OCI-LY1 (cell line): ENCODE results near the gene MARK4.

Experiments
- H2AFZ ChIP-seq: fragments of 200-600 bp; sonication (generic), shearing (Covaris generic); 2 replicates; pipeline ENCODE4 v1.6.0; 2014; ENCODE audit warnings: antibody characterized with exemption, mild to moderate bottlenecking, low read length
- H3F3A ChIP-seq: fragments of 200-600 bp; sonication (generic), shearing (Covaris generic); 2 replicates; pipeline ENCODE4 v1.6.0; 2014; ENCODE audit warnings: mild to moderate bottlenecking, antibody characterized with exemption, low read length, moderate library complexity; ENCODE audit not compliant: insufficient read depth
- H3K27ac ChIP-seq: fragments of 200-600 bp; sonication (generic); 2 replicates; pipeline ENCODE4 v1.5.1; 2014; ENCODE audit warnings: low read length, mixed run types, mild to moderate bottlenecking, low read depth; ENCODE audit not compliant: poor library complexity, severe bottlenecking
- H3K27me3 ChIP-seq: fragments of 200-600 bp; sonication (generic); 2 replicates; pipeline ENCODE4 v1.6.0; 2014; ENCODE audit warnings: antibody characterized with exemption, mild to moderate bottlenecking, low read length, moderate library complexity; ENCODE audit not compliant: insufficient read depth
- H3K36me3 ChIP-seq: fragments of 200-600 bp; sonication (generic); 2 replicates; pipeline ENCODE4 v1.6.1; 2014; ENCODE audit warnings: mild to moderate bottlenecking, antibody characterized with exemption, low read length, moderate library complexity, mixed read lengths; ENCODE audit not compliant: insufficient read depth
- H3K4me1 ChIP-seq: fragments of 200-600 bp; sonication (generic); 2 replicates; pipeline ENCODE4 v1.5.1; 2014; ENCODE audit warnings: mild to moderate bottlenecking, low read length, moderate library complexity; ENCODE audit not compliant: insufficient read depth, severe bottlenecking
- H3K4me2 ChIP-seq: fragments of 200-600 bp; sonication (generic), shearing (Covaris generic); 2 replicates; pipeline ENCODE4 v1.6.1; 2014; ENCODE audit warnings: low read length
- H3K4me3 ChIP-seq: fragments of 200-600 bp; sonication (generic); 2 replicates; pipeline ENCODE4 v1.5.1; 2014; ENCODE audit warnings: low read length, low read depth, mild to moderate bottlenecking, mixed read lengths; ENCODE audit not compliant: poor library complexity, severe bottlenecking
- H3K79me2 ChIP-seq: fragments of 200-600 bp; shearing (Covaris generic); 2 replicates; pipeline ENCODE4 v1.6.1; 2016; ENCODE audit warnings: mixed run types, low read length, mixed read lengths; ENCODE audit not compliant: insufficient read depth
- H3K9ac ChIP-seq: fragments of 200-600 bp; sonication (generic), shearing (Covaris generic); 2 replicates; pipeline ENCODE4 v1.6.1; 2014; ENCODE audit warnings: mild to moderate bottlenecking, low read length, mixed read lengths
- H3K9me2 ChIP-seq: fragments of 200-600 bp; sonication (generic), shearing (Covaris generic); 2 replicates; pipeline ENCODE4 v1.6.1; 2014; ENCODE audit warnings: low read depth, mild to moderate bottlenecking, low read length, mixed read lengths
- H3K9me3 ChIP-seq: fragments of 200-600 bp; shearing (Covaris generic); 2 replicates; pipeline ENCODE4 v1.6.1; 2014; ENCODE audit warnings: low read length, mixed read lengths
- H4K20me1 ChIP-seq: fragments of 200-600 bp; sonication (generic), shearing (Covaris generic); 2 replicates; pipeline ENCODE4 v1.6.0; 2016; ENCODE audit warnings: mild to moderate bottlenecking, low read length; ENCODE audit not compliant: insufficient read depth
- CTCF ChIP-seq: fragments of 200-600 bp; sonication (generic), shearing (Covaris generic); IDR thresholded peaks from 2 replicates; pipeline ENCODE4 v1.5.1; 2017; ENCODE audit warnings: mild to moderate bottlenecking, antibody characterized with exemption, low read length, moderate library complexity, mixed read lengths
- EZH2 ChIP-seq: fragments of 200-600 bp; sonication (generic), shearing (Covaris generic); IDR thresholded peaks from 2 replicates; pipeline ENCODE4 v1.8.0; 2017; ENCODE audit warnings: borderline replicate concordance, mixed run types, mild to moderate bottlenecking, antibody characterized with exemption, low read length, moderate library complexity, mixed read lengths

MARK4 gene

GRCh38 chr19:45250832-45251451, at the start of gene MARK4:
Gene MARK4 (plus strand): TSS chr19:45251271. CDS start chr19:45251589, 318 bp downstream.
- peak within 1 kb of the TSS; percentile 89 for H3K4me3 ChIP-seq
- peaks cover 3% of the 10 kb centered on the region; the same call in 1 of the 2 replicates for H3K27me3 ChIP-seq
- no peaks in the 10 kb centered on the region for H3K9me3 ChIP-seq
- H3K9ac ChIP-seq, result peak within 1 kb of the TSS; percentile 86
- TF ChIP-seq EZH2 (no peak), CTCF (no peak)
- no peaks in the 10 kb centered on the region for H3K79me2 ChIP-seq
- peak within 1 kb of the TSS; percentile 48 for H2AFZ ChIP-seq
- no peaks in the 10 kb centered on the region for H4K20me1 ChIP-seq
- no peaks in the 10 kb centered on the region for H3K36me3 ChIP-seq
- no peak within 1 kb of the TSS for H3K27ac ChIP-seq
- peaks cover 37% of the 10 kb centered on the region for H3K4me1 ChIP-seq
- peak within 1 kb of the TSS; percentile 99 for H3K4me2 ChIP-seq
- no peaks in the 10 kb centered on the region for H3K9me2 ChIP-seq
- no peaks in the 10 kb centered on the region for H3F3A ChIP-seq

- no peaks in the 10 kb centered on the region for H3K4me1 ChIP-seq
- H3K4me2 ChIP-seq, result no peak overlapping the region
- no peak overlapping the region for H3K4me3 ChIP-seq
- H3K9me2 ChIP-seq, result no peaks in the 10 kb centered on the region
- H3F3A ChIP-seq, result no peaks in the 10 kb centered on the region
- TF ChIP-seq EZH2 (no peak), CTCF (no peak)
- no peaks in the 10 kb centered on the region for H4K20me1 ChIP-seq
- H3K9ac ChIP-seq, result no peak overlapping the region
- no peak overlapping the region for H3K27ac ChIP-seq
- no peaks in the 10 kb centered on the region for H3K9me3 ChIP-seq
- no peak overlapping the region for H2AFZ ChIP-seq
- H3K27me3 ChIP-seq, result 0 out of 2 replicates have a peak, but pooled peaks cover 6% of the 10 kb centered on the region
- H3K36me3 ChIP-seq, result no peaks in the 10 kb centered on the region; the same call in 1 of the 2 replicates
- H3K79me2 ChIP-seq, result no peaks in the 10 kb centered on the region
Observed at GRCh38 chr19:45202637-45203036, 48.4 kb upstream of the MARK4 start.

- H3K27ac ChIP-seq, result no peak overlapping the region
- H3K79me2 ChIP-seq, result no peaks in the 10 kb centered on the region
- H3K4me2 ChIP-seq, result no peak overlapping the region
- no peak overlapping the region for H3K4me3 ChIP-seq
- no peaks in the 10 kb centered on the region for H3K9me3 ChIP-seq
- no peaks in the 10 kb centered on the region for H3F3A ChIP-seq
- H3K9ac ChIP-seq, result no peak overlapping the region
- no peaks in the 10 kb centered on the region for H3K9me2 ChIP-seq
- TF ChIP-seq CTCF, result no peak
- TF ChIP-seq EZH2, result no peak
- H3K36me3 ChIP-seq, result no peaks in the 10 kb centered on the region; the same call in 1 of the 2 replicates
- H2AFZ ChIP-seq, result no peak overlapping the region
- no peaks in the 10 kb centered on the region for H3K27me3 ChIP-seq
- H3K4me1 ChIP-seq, result no peaks in the 10 kb centered on the region
- H4K20me1 ChIP-seq, result no peaks in the 10 kb centered on the region
Observed at GRCh38 chr19:45205810-45206209, 45.3 kb upstream of the MARK4 start.
